Uterus (tissue), 4 donors: ENCODE measurements around the gene RAB3IL1. TPM values are rescaled to one million over a fixed set of nuclear protein-coding genes. Genes with fewer than 3 reads are reported as not detected.
A peak's percentile ranks its signal among the peaks of the same experiment; 100 is the strongest.

Experiments used
- DNase-seq, 2 donors: peaks; one replicate each; pipeline ENCODE4 v3.0.0-alpha.2; 2019 to 2020
- H3K27ac ChIP-seq, 2 donors: fragments of 200-600 bp; sonication (generic); 1 replicate in 1 of 2; 2 replicates in 1 of 2; pipeline ENCODE4 v1.5.1; 2016 to 2018
- H3K27me3 ChIP-seq, 2 donors: fragments of 200-600 bp; sonication (generic); one replicate each; pipeline ENCODE4 v1.5.1; 2018 to 2019; ENCODE audit warnings: control low read depth in 1 of 2
- H3K36me3 ChIP-seq, 2 donors: fragments of 200-600 bp; sonication (generic); one replicate each; pipeline ENCODE4 v1.5.1; 2019; ENCODE audit warnings: control low read depth in 1 of 2
- H3K4me1 ChIP-seq, 2 donors: fragments of 200-600 bp; sonication (generic); one replicate each; pipeline ENCODE4 v1.5.1; 2018 to 2019; ENCODE audit warnings: control low read depth in 1 of 2
- H3K4me3 ChIP-seq, 2 donors: fragments of 200-600 bp; sonication (generic); 1 replicate in 1 of 2; 2 replicates in 1 of 2; pipeline ENCODE4 v1.5.1; 2018 to 2019; ENCODE audit warnings: mild to moderate bottlenecking in 1 of 2
- H3K9me3 ChIP-seq, 2 donors: fragments of 200-600 bp; sonication (generic); one replicate each; pipeline ENCODE4 v1.5.1; 2019; ENCODE audit warnings: control low read depth in 1 of 2
- POLR2A ChIP-seq, 2 donors: fragments of 450-650 bp; IDR thresholded peaks; one replicate each; pipeline ENCODE4 v1.6.1; 2016; ENCODE audit warnings: antibody characterized with exemption in 2 of 2, mild to moderate bottlenecking in 1 of 2, moderate library complexity in 1 of 2
- intact Hi-C: fragments of 100-400 bp; cut with DNase I; formaldehyde crosslinking; loops from one replicate; pipeline ENCODE4 v1.15.1; 2023; ENCODE audit warnings: low total_unique reads
- total RNA-seq, 4 donors: library from RNA; depleted of rRNA in 3 of 4; stranded (reverse); fragments of >200 nt in 3 of 4; gene quantifications; one replicate each; pipeline versions ENCODE4 v1.1.0 to v1.2.4, GENCODE V29; 2014 to 2023
- TF ChIP-seq, protein P1 (sequence below), 4 experiments: fragments of 200-600 bp in 2 of 4; fragments of 450-650 bp in 2 of 4; sonication (generic) in 2 of 4; IDR thresholded peaks; one replicate each; pipeline ENCODE4 v1.5.1; 2016 to 2019; ENCODE audit warnings: antibody characterized with exemption in 4 of 4, mild to moderate bottlenecking in 2 of 4, moderate library complexity in 1 of 4
- donor health status: DM: yes; HTN: yes; CAD: no.

Gene RAB3IL1
- total RNA-seq, 4 donors from 2014 or later: 12.6 to 60.3 (median 26.8) TPM

GRCh38 chr11:61887839-61888494 is 29.4 kb downstream of the RAB3IL1 start:
- peak overlapping the region; percentile 43 to 48 for H3K27ac ChIP-seq
- H3K4me1 ChIP-seq: peaks cover 0 to 9% of the 10 kb centered on the region in 2 donors
- DNase-seq: peak; percentile 67 to 83

DNA sequence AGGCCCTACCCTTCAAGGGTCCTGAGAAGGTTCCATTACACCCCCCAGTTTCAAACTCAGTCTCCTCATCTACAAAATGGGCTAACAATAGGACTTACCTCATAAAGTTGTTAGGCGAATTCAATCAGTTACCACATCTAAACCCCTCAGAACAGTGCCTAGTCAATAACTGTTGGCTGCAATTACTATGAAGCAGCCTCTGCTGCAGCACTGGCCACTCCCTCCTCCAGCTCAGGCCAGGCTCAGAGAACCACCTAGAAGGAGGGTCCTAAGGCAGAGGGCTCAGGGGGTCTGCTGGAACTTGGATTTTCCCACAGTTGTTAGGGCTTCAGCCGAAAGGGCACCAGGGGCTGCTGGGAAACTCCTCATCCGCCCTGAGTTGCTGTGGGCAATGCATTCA is 30.7 kb downstream of the RAB3IL1 start:
- Histone ChIP-seq H3K36me3 (no peaks in the 10 kb centered on the region), H3K4me1 (peaks cover 0 to 9% of the 10 kb centered on the region in 2 donors), H3K9me3 (no peaks in the 10 kb centered on the region), H3K27me3 (no peaks in the 10 kb centered on the region), H3K27ac (no peak overlapping the region), H3K4me3 (no peak overlapping the region)
- intact Hi-C loops: no loop called here
- TF ChIP-seq POLR2A (IDR thresholded peaks at IDR 0.05): no peak
- TF ChIP-seq, protein P1, sequence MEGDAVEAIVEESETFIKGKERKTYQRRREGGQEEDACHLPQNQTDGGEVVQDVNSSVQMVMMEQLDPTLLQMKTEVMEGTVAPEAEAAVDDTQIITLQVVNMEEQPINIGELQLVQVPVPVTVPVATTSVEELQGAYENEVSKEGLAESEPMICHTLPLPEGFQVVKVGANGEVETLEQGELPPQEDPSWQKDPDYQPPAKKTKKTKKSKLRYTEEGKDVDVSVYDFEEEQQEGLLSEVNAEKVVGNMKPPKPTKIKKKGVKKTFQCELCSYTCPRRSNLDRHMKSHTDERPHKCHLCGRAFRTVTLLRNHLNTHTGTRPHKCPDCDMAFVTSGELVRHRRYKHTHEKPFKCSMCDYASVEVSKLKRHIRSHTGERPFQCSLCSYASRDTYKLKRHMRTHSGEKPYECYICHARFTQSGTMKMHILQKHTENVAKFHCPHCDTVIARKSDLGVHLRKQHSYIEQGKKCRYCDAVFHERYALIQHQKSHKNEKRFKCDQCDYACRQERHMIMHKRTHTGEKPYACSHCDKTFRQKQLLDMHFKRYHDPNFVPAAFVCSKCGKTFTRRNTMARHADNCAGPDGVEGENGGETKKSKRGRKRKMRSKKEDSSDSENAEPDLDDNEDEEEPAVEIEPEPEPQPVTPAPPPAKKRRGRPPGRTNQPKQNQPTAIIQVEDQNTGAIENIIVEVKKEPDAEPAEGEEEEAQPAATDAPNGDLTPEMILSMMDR (IDR thresholded peaks at IDR 0.05): no peak
- no peak for DNase-seq

More at GRCh38 chr11:61887839-61888494, 29.4 kb downstream of the RAB3IL1 start:
- Histone ChIP-seq H3K36me3 (no peaks in the 10 kb centered on the region), H3K9me3 (no peaks in the 10 kb centered on the region), H3K27me3 (no peaks in the 10 kb centered on the region), H3K4me3 (no peak overlapping the region)
- TF ChIP-seq POLR2A (IDR thresholded peaks at IDR 0.05): no peak
- TF ChIP-seq, protein P1 (IDR thresholded peaks at IDR 0.05): no peak
- intact Hi-C loops: no loop called here

DNA sequence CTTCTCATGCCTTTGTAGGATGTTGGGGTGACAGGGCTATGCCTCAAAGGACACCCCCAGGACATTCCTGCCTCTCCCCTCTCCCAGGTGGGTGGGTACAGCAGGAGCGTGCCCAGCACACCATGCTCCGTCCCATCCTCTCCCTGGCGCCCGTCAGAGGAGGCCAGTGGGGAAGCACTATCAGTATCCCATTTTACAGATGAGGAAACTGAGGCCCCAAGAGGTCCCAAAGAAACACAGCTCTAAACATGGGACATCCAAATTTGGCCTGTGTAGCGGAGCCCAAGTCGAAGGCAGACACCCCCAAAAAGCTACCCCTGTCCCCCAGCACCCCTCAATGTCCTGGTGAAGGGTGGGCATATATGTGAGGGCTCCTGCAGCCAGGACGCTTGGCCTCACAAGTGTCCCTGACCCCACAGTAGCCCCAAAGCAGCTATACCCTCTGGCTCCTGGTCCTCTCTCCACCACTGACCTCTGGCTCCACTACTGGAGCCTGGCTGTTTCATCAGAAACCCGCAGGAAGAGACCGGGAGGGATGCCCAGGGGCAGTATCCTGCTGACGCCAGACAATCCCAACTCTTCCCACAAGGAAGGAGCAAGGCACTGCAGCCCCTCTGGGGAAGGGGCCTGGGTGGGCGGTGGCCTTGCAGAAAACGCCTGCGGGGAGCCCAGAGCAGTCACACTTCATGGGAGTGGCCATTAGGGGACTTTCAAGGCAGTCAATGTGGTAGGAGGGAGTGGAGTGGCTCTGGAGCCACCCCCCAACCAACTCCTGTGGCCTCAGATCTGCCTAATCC is 31.4 kb downstream of the RAB3IL1 start:
- Histone ChIP-seq H3K27me3 (no peaks in the 10 kb centered on the region), H3K4me3 (no peak overlapping the region), H3K4me1 (peaks cover 0 to 8% of the 10 kb centered on the region in 2 donors), H3K27ac (no peak overlapping the region), H3K9me3 (no peaks in the 10 kb centered on the region), H3K36me3 (no peaks in the 10 kb centered on the region)
- no peak for DNase-seq
- TF ChIP-seq, protein P1 (IDR thresholded peaks at IDR 0.05): no peak
- no peak for TF ChIP-seq POLR2A (IDR thresholded peaks at IDR 0.05)
- intact Hi-C loops: no loop called here

GRCh38 chr11:61885166-61885778 is 32.1 kb downstream of the RAB3IL1 start:
- TF ChIP-seq, protein P1 (IDR thresholded peaks at IDR 0.05): no peak
- no peak for TF ChIP-seq POLR2A (IDR thresholded peaks at IDR 0.05)
- intact Hi-C loops: no loop called here
- Histone ChIP-seq H3K27me3 (no peaks in the 10 kb centered on the region), H3K27ac (no peak overlapping the region), H3K4me3 (no peak overlapping the region), H3K4me1 (peaks cover 0 to under 1% of the 10 kb centered on the region in 2 donors), H3K9me3 (no peaks in the 10 kb centered on the region), H3K36me3 (no peaks in the 10 kb centered on the region)
- no peak for DNase-seq

GRCh38 chr11:61883947-61884346 is 33.4 kb downstream of the RAB3IL1 start:
- no peak for TF ChIP-seq POLR2A (IDR thresholded peaks at IDR 0.05)
- TF ChIP-seq, protein P1 (IDR thresholded peaks at IDR 0.05): no peak
- Histone ChIP-seq H3K9me3 (no peaks in the 10 kb centered on the region), H3K27me3 (no peaks in the 10 kb centered on the region), H3K27ac (no peak overlapping the region), H3K36me3 (no peaks in the 10 kb centered on the region), H3K4me1 (no peaks in the 10 kb centered on the region), H3K4me3 (no peak overlapping the region)
- intact Hi-C loops: no loop called here
- DNase-seq: no peak
